Neuron (in vitro differentiated cells): ENCODE results near the gene SLC41A1.
"Not testable (repeated sequence)": the region's sequence is repeated elsewhere in the genome, so short reads cannot be mapped to it uniquely, and the experiment has no call there.

Experiments
- H2AFZ ChIP-seq: one replicate; pipeline ENCODE4 v1.6.1; 2013; ENCODE audit warnings: low read depth, mild to moderate bottlenecking, inconsistent platforms, low read length, moderate library complexity
- H3K27me3 ChIP-seq: one replicate; pipeline ENCODE4 v1.6.1; 2013; ENCODE audit warnings: low read length; ENCODE audit not compliant: insufficient read depth
- H3K36me3 ChIP-seq: one replicate; pipeline ENCODE4 v1.6.1; 2013; ENCODE audit warnings: low read length; ENCODE audit not compliant: insufficient read depth
- H3K4me1 ChIP-seq: one replicate; pipeline ENCODE4 v1.6.1; 2013; ENCODE audit warnings: low read length; ENCODE audit not compliant: insufficient read depth
- H3K4me3 ChIP-seq: 2 replicates; pipeline ENCODE4 v1.5.1; 2013; ENCODE audit warnings: mild to moderate bottlenecking, low read length, moderate library complexity
- H3K9me3 ChIP-seq: one replicate; pipeline ENCODE4 v1.6.1; 2013; ENCODE audit warnings: low read length

SLC41A1 gene

GRCh38 chr1:205812878-205813754 is at the start of gene SLC41A1:
TSS of gene SLC41A1 (minus strand) at chr1:205813198. CDS start at chr1:205810441, 2,757 bp downstream.
- Histone ChIP-seq H3K4me3 (peak within 1 kb of the TSS; percentile 69), H3K27me3 (no peaks in the 10 kb centered on the region), H3K36me3 (peaks cover 16% of the 10 kb centered on the region), H2AFZ (peak within 1 kb of the TSS; percentile 97), H3K4me1 (peaks cover 33% of the 10 kb centered on the region), H3K9me3 (no peaks in the 10 kb centered on the region)

GRCh38 chr1:205861540-205861939 is 48.5 kb upstream of the SLC41A1 start:
- H2AFZ ChIP-seq, result no peak overlapping the region
- H3K4me1 ChIP-seq, result no peaks in the 10 kb centered on the region
- H3K36me3 ChIP-seq, result no peaks in the 10 kb centered on the region
- no peaks in the 10 kb centered on the region for H3K27me3 ChIP-seq
- H3K4me3 ChIP-seq, result no peak overlapping the region
- H3K9me3 ChIP-seq, result peaks cover 2% of the 10 kb centered on the region

GRCh38 chr1:205858141-205858961 is 45.4 kb upstream of the SLC41A1 start:
- Histone ChIP-seq H3K27me3 (no peaks in the 10 kb centered on the region), H3K36me3 (no peaks in the 10 kb centered on the region), H2AFZ (no peak overlapping the region), H3K9me3 (peaks cover 2% of the 10 kb centered on the region), H3K4me1 (no peaks in the 10 kb centered on the region), H3K4me3 (no peak overlapping the region)

DNA sequence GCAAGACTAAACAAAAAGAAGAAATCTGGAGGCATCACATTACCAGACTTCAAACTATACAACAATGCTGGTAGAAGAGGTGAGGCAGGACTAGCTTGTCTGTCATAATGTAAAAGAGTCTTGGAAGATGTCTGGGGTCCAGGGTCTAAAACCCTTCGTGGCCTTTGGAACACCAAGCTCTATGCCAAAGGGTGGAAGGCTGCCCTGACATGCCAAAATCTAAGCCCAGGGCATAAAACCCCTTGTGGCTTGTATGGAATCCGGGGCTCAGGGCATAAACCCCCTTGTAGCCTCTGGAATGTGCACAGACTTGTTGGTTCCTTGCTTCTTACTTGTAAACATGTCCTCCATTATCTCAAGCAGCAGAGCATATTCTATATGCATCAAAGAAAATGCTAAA is 44.5 kb upstream of the SLC41A1 start:
- not testable (repeated sequence) for H2AFZ ChIP-seq, H3K36me3 ChIP-seq, H3K9me3 ChIP-seq, H3K4me1 ChIP-seq, H3K4me3 ChIP-seq, H3K27me3 ChIP-seq

- Histone ChIP-seq H3K9me3 (peaks cover 3% of the 10 kb centered on the region), H2AFZ (no peak overlapping the region)
These were observed 43.4 kb upstream of the SLC41A1 start for GRCh38 chr1:205856433-205856832.

DNA sequence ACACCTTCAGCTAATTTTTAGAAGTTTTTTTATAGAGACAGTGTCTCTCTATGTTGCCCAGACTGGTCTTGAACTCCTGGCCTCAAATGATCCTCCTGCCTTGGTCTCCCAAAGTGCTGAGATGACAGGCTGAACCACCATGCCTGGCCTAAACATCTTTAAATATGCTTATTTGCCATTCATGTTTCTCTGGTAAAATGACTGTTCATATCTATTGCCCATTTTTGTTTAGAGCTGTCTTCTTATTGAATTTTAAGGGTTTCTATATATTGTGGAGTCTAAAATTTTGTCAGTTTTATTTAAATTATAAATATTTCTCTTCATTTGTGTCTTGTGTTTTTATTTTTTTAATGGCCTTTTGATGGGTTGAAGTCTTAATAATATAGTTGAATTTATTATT is 40.0 kb upstream of the SLC41A1 start:
- H3K36me3 ChIP-seq, result no peaks in the 10 kb centered on the region
- no peak overlapping the region for H2AFZ ChIP-seq
- H3K27me3 ChIP-seq, result no peaks in the 10 kb centered on the region
- no peaks in the 10 kb centered on the region for H3K4me1 ChIP-seq
- H3K4me3 ChIP-seq, result no peak overlapping the region
- H3K9me3 ChIP-seq, result peaks cover 3% of the 10 kb centered on the region

More at GRCh38 chr1:205856433-205856832, 43.4 kb upstream of the SLC41A1 start:
- H3K4me1 ChIP-seq, result no peaks in the 10 kb centered on the region
- no peaks in the 10 kb centered on the region for H3K27me3 ChIP-seq
- no peaks in the 10 kb centered on the region for H3K36me3 ChIP-seq
- no peak overlapping the region for H3K4me3 ChIP-seq

GRCh38 chr1:205851993-205852392 is 39.0 kb upstream of the SLC41A1 start:
- Histone ChIP-seq H3K4me3 (no peak overlapping the region), H2AFZ (no peak overlapping the region), H3K9me3 (peaks cover 3% of the 10 kb centered on the region), H3K27me3 (no peaks in the 10 kb centered on the region), H3K4me1 (no peaks in the 10 kb centered on the region), H3K36me3 (no peaks in the 10 kb centered on the region)

- peaks cover 3% of the 10 kb centered on the region for H3K9me3 ChIP-seq
- H3K4me3 ChIP-seq, result no peak within 1 kb of the TSS
- H3K4me1 ChIP-seq, result no peaks in the 10 kb centered on the region
- H3K36me3 ChIP-seq, result no peaks in the 10 kb centered on the region
- H3K27me3 ChIP-seq, result no peaks in the 10 kb centered on the region
- H2AFZ ChIP-seq, result no peak within 1 kb of the TSS
These were observed 36.8 kb upstream of the SLC41A1 start, which contains the start of gene PM20D1 for GRCh38 chr1:205849619-205850355. TSS of gene PM20D1 (minus strand) at chr1:205850132. CDS start at chr1:205850072, 60 bp downstream.

- no peaks in the 10 kb centered on the region for H3K36me3 ChIP-seq
- no peaks in the 10 kb centered on the region for H3K4me1 ChIP-seq
- H3K27me3 ChIP-seq, result no peaks in the 10 kb centered on the region
- H3K9me3 ChIP-seq, result no peaks in the 10 kb centered on the region
- H3K4me3 ChIP-seq, result no peak overlapping the region
- no peak overlapping the region for H2AFZ ChIP-seq
These were observed 30.2 kb upstream of the SLC41A1 start for GRCh38 chr1:205843036-205843859.

- Histone ChIP-seq H2AFZ (no peak overlapping the region), H3K9me3 (no peaks in the 10 kb centered on the region), H3K4me3 (no peak overlapping the region), H3K27me3 (no peaks in the 10 kb centered on the region), H3K4me1 (no peaks in the 10 kb centered on the region), H3K36me3 (no peaks in the 10 kb centered on the region)
These were observed 29.2 kb upstream of the SLC41A1 start for GRCh38 chr1:205842229-205842628.

GRCh38 chr1:205840146-205840923 is 27.3 kb upstream of the SLC41A1 start:
- H3K36me3 ChIP-seq, result no peaks in the 10 kb centered on the region
- H2AFZ ChIP-seq, result no peak overlapping the region
- no peaks in the 10 kb centered on the region for H3K4me1 ChIP-seq
- H3K9me3 ChIP-seq, result no peaks in the 10 kb centered on the region
- H3K4me3 ChIP-seq, result no peak overlapping the region
- no peaks in the 10 kb centered on the region for H3K27me3 ChIP-seq
